HL-60 (cell line): ENCODE measurements around the gene TNFRSF17.
"Not testable (repeated sequence)": the region's sequence is repeated elsewhere in the genome, so short reads cannot be mapped to it uniquely, and the experiment has no call there.

Source experiments
- DNase-seq, 2 experiments: peaks; one replicate each; pipeline ENCODE4 v3.0.0-alpha.2; 2010 to 2020; ENCODE audit warnings: low read depth in 1 of 2, low spot score in 1 of 2
- H3K27ac ChIP-seq: fragments of 250-450 bp; sonication (Bioruptor Pico); replicated peaks from 2 replicates; pipeline ENCODE4 v1.5.1; 2020; ENCODE audit warnings: mild to moderate bottlenecking, moderate library complexity
- H3K27me3 ChIP-seq: fragments of 250-450 bp; sonication (Bioruptor Pico); 2 replicates; pipeline ENCODE4 v1.5.1; 2021; ENCODE audit warnings: mild to moderate bottlenecking, moderate library complexity; ENCODE audit not compliant: insufficient read depth, poor library complexity, severe bottlenecking
- H3K4me3 ChIP-seq: replicated peaks from 2 replicates; pipeline ENCODE4 v1.5.1; 2011; ENCODE audit warnings: mild to moderate bottlenecking, control low read depth, low read length; ENCODE audit not compliant: insufficient read depth
- GABPA ChIP-seq: IDR thresholded peaks from 2 replicates; pipeline ENCODE4 v1.6.1; 2012; ENCODE audit warnings: low read depth
- POLR2AphosphoS5 ChIP-seq: IDR thresholded peaks from 2 replicates; pipeline ENCODE4 v1.6.1; 2012; ENCODE audit warnings: low read depth
- SPI1 ChIP-seq: IDR thresholded peaks from 2 replicates; pipeline ENCODE4 v1.6.1; 2012; ENCODE audit warnings: low read depth, mild to moderate bottlenecking, borderline replicate concordance
- long read RNA-seq: library from polyadenylated mRNA; unstranded; transcript quantifications from one replicate; pipeline ENCODE4 v2.0.0, GENCODE V29; 2020
- TF ChIP-seq, protein P1 (sequence below): IDR thresholded peaks from 2 replicates; pipeline ENCODE4 v1.6.1; 2012; ENCODE audit warnings: low read depth; ENCODE audit not compliant: insufficient replicate concordance
- TF ChIP-seq, protein P2 (sequence below): IDR thresholded peaks from one replicate; pipeline ENCODE4 v1.5.1; 2011; ENCODE audit warnings: low read length, control low read depth, inconsistent platforms; ENCODE audit not compliant: insufficient read depth

Gene TNFRSF17
- long read RNA-seq, partial matches to known transcripts = 0 of 1 reads
- long read RNA-seq, other reads (novel, unspliced or antisense) = 1 of 1 reads

DNA sequence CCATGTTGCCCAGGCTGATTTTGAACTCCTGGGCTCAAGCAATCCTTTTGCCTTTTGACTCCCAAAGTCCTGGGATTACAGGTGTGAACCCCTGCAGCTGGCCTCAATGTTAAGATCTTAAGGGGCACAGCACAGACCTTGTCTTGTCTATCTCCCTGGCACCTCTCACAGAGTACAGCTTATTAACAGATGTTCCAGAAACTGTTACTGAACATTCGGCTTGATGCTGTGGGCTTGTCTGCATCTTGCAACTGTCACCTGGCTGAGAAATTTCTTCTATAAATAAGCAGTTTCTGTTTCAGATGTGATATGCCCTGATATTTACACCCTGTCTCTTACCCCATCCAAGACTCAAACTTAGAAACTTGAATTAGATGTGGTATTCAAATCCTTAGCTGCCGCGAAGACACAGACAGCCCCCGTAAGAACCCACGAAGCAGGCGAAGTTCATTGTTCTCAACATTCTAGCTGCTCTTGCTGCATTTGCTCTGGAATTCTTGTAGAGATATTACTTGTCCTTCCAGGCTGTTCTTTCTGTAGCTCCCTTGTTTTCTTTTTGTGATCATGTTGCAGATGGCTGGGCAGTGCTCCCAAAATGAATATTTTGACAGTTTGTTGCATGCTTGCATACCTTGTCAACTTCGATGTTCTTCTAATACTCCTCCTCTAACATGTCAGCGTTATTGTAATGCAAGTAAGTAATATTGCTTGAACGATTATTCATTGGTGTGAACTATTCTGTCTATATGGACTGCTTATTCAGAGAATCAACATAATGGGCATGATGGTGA is at the start of gene TNFRSF17:
Gene TNFRSF17 (plus strand): TSS at position 450 of the 791 bp plus-strand sequence. CDS start 115 bp downstream, at position 565.
- TF ChIP-seq GABPA = no peak
- no peak for TF ChIP-seq SPI1
- TF ChIP-seq, protein P1, sequence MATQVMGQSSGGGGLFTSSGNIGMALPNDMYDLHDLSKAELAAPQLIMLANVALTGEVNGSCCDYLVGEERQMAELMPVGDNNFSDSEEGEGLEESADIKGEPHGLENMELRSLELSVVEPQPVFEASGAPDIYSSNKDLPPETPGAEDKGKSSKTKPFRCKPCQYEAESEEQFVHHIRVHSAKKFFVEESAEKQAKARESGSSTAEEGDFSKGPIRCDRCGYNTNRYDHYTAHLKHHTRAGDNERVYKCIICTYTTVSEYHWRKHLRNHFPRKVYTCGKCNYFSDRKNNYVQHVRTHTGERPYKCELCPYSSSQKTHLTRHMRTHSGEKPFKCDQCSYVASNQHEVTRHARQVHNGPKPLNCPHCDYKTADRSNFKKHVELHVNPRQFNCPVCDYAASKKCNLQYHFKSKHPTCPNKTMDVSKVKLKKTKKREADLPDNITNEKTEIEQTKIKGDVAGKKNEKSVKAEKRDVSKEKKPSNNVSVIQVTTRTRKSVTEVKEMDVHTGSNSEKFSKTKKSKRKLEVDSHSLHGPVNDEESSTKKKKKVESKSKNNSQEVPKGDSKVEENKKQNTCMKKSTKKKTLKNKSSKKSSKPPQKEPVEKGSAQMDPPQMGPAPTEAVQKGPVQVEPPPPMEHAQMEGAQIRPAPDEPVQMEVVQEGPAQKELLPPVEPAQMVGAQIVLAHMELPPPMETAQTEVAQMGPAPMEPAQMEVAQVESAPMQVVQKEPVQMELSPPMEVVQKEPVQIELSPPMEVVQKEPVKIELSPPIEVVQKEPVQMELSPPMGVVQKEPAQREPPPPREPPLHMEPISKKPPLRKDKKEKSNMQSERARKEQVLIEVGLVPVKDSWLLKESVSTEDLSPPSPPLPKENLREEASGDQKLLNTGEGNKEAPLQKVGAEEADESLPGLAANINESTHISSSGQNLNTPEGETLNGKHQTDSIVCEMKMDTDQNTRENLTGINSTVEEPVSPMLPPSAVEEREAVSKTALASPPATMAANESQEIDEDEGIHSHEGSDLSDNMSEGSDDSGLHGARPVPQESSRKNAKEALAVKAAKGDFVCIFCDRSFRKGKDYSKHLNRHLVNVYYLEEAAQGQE = no peak
- no peak for TF ChIP-seq POLR2AphosphoS5
- TF ChIP-seq, protein P2, sequence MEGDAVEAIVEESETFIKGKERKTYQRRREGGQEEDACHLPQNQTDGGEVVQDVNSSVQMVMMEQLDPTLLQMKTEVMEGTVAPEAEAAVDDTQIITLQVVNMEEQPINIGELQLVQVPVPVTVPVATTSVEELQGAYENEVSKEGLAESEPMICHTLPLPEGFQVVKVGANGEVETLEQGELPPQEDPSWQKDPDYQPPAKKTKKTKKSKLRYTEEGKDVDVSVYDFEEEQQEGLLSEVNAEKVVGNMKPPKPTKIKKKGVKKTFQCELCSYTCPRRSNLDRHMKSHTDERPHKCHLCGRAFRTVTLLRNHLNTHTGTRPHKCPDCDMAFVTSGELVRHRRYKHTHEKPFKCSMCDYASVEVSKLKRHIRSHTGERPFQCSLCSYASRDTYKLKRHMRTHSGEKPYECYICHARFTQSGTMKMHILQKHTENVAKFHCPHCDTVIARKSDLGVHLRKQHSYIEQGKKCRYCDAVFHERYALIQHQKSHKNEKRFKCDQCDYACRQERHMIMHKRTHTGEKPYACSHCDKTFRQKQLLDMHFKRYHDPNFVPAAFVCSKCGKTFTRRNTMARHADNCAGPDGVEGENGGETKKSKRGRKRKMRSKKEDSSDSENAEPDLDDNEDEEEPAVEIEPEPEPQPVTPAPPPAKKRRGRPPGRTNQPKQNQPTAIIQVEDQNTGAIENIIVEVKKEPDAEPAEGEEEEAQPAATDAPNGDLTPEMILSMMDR = no peak
- Histone ChIP-seq H3K4me3 (no peak within 1 kb of the TSS), H3K27me3 (no peaks in the 10 kb centered on the region), H3K27ac (no peak within 1 kb of the TSS)
- no peak for DNase-seq

DNA sequence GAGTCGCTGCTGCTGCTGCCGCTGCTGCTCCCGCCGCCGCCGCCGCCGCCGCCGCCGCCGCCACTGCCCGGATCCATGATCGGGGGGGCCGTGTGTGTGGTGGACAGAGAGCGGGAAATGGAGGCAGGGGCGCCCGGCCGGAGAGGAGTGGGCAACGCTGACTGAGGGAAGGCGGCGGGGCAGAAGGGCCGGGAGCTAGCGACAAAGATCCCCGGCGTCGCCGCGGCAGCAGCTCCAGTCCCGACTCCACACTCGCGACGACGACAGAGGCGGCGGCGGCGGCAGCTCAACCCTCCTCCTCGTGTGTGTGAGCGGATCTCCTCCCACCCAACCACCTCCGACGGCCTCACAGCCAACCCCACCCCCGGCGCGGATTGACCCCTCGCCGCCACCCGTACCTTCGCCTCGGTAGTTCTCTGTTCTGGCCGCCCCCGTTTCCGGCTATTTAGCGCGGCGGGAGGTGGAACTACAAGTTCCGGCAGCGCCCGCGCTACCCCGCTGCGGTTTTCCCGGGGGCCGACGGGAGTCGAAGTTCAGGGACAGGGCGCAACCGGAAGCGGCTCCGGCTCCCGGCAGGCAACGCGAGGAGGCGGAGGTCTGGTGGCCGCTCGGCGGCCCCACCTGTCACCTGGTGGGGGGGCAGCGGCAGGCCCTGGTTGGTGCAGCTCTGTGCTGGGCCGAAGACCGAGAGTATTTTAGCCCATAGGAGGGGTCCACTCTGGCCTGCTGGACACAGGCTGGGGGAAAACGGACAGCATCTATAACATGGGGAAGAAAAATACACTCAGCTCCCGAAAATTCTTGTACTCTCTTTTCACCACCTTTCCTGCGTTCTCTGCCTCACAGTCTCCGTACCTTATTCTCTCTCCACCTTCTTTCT is 49.1 kb upstream of the TNFRSF17 start, which contains the start of gene GSPT1:
Gene GSPT1 (minus strand): TSS at position 313 of the 880 bp plus-strand sequence. CDS start 236 bp downstream, at position 77.
- Histone ChIP-seq H3K27ac (peak within 1 kb of the TSS; percentile 92), H3K27me3 (peaks cover 2% of the 10 kb centered on the region), H3K4me3 (peak within 1 kb of the TSS; percentile 88)
- DNase-seq = peak; percentile 96 to 99
- TF ChIP-seq SPI1 = peak; percentile 19; the same call in 1 of the 2 replicates
- TF ChIP-seq GABPA = peak; percentile 86
- TF ChIP-seq POLR2AphosphoS5 = peak; percentile 67; the same call in 1 of the 2 replicates
- TF ChIP-seq, protein P2 = no peak

DNA sequence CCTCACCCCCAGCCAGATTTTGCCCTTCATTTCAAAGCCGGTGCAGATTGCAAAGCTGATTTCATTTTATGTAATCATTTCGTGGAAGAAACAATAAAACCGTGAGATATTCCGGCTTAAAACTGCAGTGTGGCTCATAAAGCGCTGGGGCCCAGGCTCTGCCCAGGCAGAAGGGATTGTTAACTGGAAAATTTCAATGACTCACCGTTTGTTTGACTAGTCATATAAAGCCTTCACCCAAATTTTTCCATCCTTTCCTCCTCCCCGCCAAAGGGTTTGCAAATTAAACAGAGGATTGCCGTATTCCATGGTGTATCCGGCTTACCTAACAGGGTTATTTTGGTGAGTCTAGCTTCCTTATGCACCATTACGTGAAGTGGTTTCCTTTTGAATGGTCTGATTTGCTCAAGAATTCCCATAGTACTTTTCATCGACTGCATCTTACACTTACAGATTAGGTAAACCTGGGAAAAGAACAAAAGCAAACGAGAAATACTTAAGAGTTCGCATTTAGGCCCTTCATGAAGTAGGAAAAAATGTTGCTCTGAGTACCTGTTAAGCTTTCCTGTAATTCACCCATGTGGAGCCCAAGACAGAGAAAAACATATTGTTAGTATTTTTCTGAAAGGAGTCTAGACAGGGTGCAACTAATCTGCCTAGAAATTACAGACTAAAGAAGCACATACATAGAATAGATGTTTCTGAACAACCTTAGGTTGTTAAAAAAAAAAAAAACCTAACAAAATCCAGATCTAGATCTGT is 48.3 kb upstream of the TNFRSF17 start:
- no peak for TF ChIP-seq SPI1
- H3K4me3 ChIP-seq = peak overlapping the region; percentile 58
- H3K27me3 ChIP-seq = peaks cover 2% of the 10 kb centered on the region
- no peak for DNase-seq
- peak overlapping the region; percentile 52 for H3K27ac ChIP-seq

DNA sequence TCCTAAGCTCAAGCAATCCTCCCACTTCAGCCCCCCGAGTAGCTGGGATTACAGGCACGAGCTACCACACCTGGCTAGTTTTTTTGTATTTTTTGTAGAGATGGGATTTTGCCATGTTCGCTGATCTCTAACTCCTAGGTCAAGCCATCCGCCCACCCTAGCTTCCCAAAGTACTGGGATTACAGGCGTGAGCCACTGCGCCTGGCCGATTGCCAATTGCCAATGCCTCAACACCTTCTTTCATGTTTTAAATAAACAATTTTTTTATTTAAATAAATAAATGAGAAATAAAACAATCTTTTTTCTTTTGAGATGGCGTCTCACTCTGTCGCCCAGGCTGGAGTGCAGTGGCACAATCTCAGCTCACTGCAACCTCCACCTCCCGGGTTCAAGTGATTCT is 41.0 kb upstream of the TNFRSF17 start:
- H3K27me3 ChIP-seq, H3K27ac ChIP-seq, DNase-seq, H3K4me3 ChIP-seq: not testable (repeated sequence)

DNA sequence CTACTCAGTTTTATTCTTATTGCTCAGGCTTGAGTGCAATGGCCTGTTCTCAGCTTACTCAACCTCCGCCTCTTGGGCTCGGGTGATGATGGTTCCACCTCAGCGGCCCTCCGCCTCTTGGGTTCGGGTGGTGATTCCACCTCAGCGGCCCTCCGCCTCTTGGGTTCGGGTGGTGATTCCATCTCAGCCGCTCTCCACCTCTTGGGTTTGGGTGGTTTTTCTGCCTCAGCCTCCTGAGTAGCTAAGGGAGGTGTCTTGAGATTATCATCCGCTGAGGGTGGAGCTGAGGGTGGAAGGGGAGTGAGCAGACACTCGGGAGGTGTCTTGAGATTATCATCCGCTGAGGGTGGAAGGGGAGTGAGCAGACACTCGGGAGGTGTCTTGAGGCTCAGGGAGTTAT is 37.7 kb upstream of the TNFRSF17 start:
- H3K27ac ChIP-seq, H3K27me3 ChIP-seq, DNase-seq, H3K4me3 ChIP-seq: not testable (repeated sequence)

DNA sequence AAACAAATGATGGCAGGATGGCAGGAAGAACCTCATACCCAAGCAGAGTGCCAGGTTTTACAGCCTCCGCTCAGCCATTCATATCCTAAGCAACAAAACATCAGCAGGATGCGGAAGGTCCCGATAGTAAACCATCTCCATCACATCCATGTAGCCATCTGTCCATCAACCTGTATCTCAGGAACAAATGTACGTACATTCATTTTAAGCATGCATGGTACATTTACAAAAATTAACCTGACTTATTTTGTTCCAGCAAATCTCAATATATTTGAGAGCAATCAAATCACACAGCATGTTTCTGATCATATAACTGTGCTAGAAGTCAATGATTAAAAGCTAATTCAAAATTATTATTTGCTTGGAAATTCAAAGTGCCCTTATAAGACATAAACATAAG is 23.1 kb upstream of the TNFRSF17 start, which contains the start of gene NPIPB2:
Gene NPIPB2 (minus strand): TSS at position 101 of the 400 bp plus-strand sequence. CDS start 0 bp downstream, at position 101.
- not testable (repeated sequence) for H3K4me3 ChIP-seq, H3K27me3 ChIP-seq, DNase-seq, H3K27ac ChIP-seq
